Caco-2 (cell line): ENCODE data around the gene GLP1R. TPM values are rescaled to one million over a fixed set of nuclear protein-coding genes. Genes with fewer than 3 reads are reported as not detected.

Experiments
- BruUV-seq: library from RNA; stranded (reverse); fragments of 400-500 nt; replicated peaks from 2 replicates; lab custom pipeline; 2021; lab: Mats Ljungman, UMichigan
- CTCF ChIA-PET: fragments of 300-600 bp; sonication (Branson Sonifier 250); formaldehyde crosslinking; loops from one replicate; lab custom pipeline; 2022; ENCODE audit warnings: antibody characterized with exemption; lab: Charles Lee
- POLR2A ChIA-PET: fragments of 300-600 bp; sonication (Branson Sonifier 250); formaldehyde crosslinking; loops from one replicate; lab custom pipeline; 2022; ENCODE audit warnings: antibody characterized with exemption; lab: Charles Lee
- DNase-seq, 2 experiments: peaks; one replicate each; pipeline versions ENCODE4 v3.0.0 to v3.0.0-alpha.2; 2020 to 2022
- H3K27me3 ChIP-seq: replicated peaks from 2 replicates; pipeline ENCODE4 v1.6.0; 2011; ENCODE audit warnings: low read length; ENCODE audit not compliant: control insufficient read depth, insufficient read depth
- H3K36me3 ChIP-seq: 2 replicates; pipeline ENCODE4 v1.5.1; 2011; ENCODE audit warnings: low read length; ENCODE audit not compliant: control insufficient read depth, insufficient read depth
- H3K4me1 ChIP-seq: fragments of 250-450 bp; sonication (Bioruptor Pico); 2 replicates; pipeline ENCODE4 v1.5.1; 2020; ENCODE audit warnings: mild to moderate bottlenecking
- H3K4me3 ChIP-seq: 2 replicates; pipeline ENCODE4 v1.5.1; 2011; ENCODE audit warnings: low read depth, mild to moderate bottlenecking, control low read depth, low read length
- H3K9me3 ChIP-seq: fragments of 250-450 bp; sonication (Bioruptor Pico); 2 replicates; pipeline ENCODE4 v1.5.1; 2020; ENCODE audit warnings: mild to moderate bottlenecking, moderate library complexity
- H3K27ac Mint-ChIP-seq: one replicate; pipeline ENCODE4 v1.8.0; 2022; ENCODE audit warnings: mixed read lengths; ENCODE audit not compliant: unreplicated experiment
- H3K27me3 Mint-ChIP-seq: one replicate; pipeline ENCODE4 v1.8.0; 2022; ENCODE audit warnings: mixed read lengths; ENCODE audit not compliant: insufficient read depth, unreplicated experiment
- H3K36me3 Mint-ChIP-seq: one replicate; pipeline ENCODE4 v1.8.0; 2022; ENCODE audit warnings: mild to moderate bottlenecking, mixed read lengths; ENCODE audit not compliant: insufficient read depth, unreplicated experiment
- H3K4me1 Mint-ChIP-seq: one replicate; pipeline ENCODE4 v1.8.0; 2022; ENCODE audit warnings: low read depth, mixed read lengths; ENCODE audit not compliant: unreplicated experiment
- H3K4me3 Mint-ChIP-seq: one replicate; pipeline ENCODE4 v1.8.0; 2022; ENCODE audit warnings: mild to moderate bottlenecking, moderate library complexity, mixed read lengths; ENCODE audit not compliant: unreplicated experiment
- H3K9me3 Mint-ChIP-seq: one replicate; pipeline ENCODE4 v1.8.0; 2022; ENCODE audit warnings: mixed read lengths; ENCODE audit not compliant: unreplicated experiment
- intact Hi-C: fragments of 100-400 bp; cut with micrococcal nuclease; formaldehyde crosslinking; loops from one replicate; pipeline ENCODE4 v1.10.0; 2022; ENCODE audit not compliant: unreplicated experiment
- total RNA-seq: library from RNA; stranded (reverse); gene quantifications from 2 replicates; pipeline ENCODE4 v1.2.3, GENCODE V29; 2022
- TF ChIP-seq, protein P1 (sequence below), 2 experiments: fragments of 200-600 bp in 1 of 2; IDR thresholded peaks; 1 replicate in 1 of 2; 2 replicates in 1 of 2; pipeline versions ENCODE4 v1.5.1 to v1.8.0; 2011 to 2022; ENCODE audit warnings: antibody characterized with exemption in 1 of 2, control low read depth in 1 of 2, inconsistent platforms in 1 of 2, low read depth in 1 of 2, low read length in 1 of 2, mild to moderate bottlenecking in 1 of 2, moderate library complexity in 1 of 2; ENCODE audit not compliant: insufficient read depth in 1 of 2, severe bottlenecking in 1 of 2, unreplicated experiment in 1 of 2

GLP1R gene
- total RNA-seq, 1 experiment from 2014 or later = not detected

- H3K4me1 Mint-ChIP-seq = peaks cover 20% of the 10 kb centered on the region
- no peaks in the 10 kb centered on the region for H3K27me3 Mint-ChIP-seq
Measured at GRCh38 chr6:39068391-39068790, 19.8 kb downstream of the GLP1R start.

DNA sequence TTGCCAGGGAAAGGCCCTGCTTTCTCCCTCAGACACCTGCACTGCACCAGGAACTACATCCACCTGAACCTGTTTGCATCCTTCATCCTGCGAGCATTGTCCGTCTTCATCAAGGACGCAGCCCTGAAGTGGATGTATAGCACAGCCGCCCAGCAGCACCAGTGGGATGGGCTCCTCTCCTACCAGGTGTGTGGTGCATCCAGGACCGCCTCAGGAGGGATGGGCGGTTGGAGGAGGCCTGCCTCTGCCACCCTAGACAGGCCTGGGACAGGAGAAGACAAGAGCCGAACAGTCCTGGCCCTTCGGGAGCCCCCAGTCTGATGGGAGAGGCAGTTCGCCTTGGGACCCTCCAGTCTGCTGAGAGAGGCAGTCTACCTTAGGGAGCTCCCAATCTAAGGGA, 24.2 kb downstream of the GLP1R start:
- no peak overlapping the region for H3K4me3 Mint-ChIP-seq
- CTCF ChIA-PET = no interaction called here
- H3K4me1 ChIP-seq = no peaks in the 10 kb centered on the region
- H3K27me3 Mint-ChIP-seq = no peaks in the 10 kb centered on the region
- POLR2A ChIA-PET = no interaction called here
- no peak overlapping the region for H3K4me3 ChIP-seq
- H3K4me1 Mint-ChIP-seq = no peaks in the 10 kb centered on the region
- no peak overlapping the region for H3K27ac Mint-ChIP-seq
- no peaks in the 10 kb centered on the region for H3K27me3 ChIP-seq
- no TSS peak for BruUV-seq
- H3K36me3 ChIP-seq = no peaks in the 10 kb centered on the region
- DNase-seq = no peak
- TF ChIP-seq, protein P1, sequence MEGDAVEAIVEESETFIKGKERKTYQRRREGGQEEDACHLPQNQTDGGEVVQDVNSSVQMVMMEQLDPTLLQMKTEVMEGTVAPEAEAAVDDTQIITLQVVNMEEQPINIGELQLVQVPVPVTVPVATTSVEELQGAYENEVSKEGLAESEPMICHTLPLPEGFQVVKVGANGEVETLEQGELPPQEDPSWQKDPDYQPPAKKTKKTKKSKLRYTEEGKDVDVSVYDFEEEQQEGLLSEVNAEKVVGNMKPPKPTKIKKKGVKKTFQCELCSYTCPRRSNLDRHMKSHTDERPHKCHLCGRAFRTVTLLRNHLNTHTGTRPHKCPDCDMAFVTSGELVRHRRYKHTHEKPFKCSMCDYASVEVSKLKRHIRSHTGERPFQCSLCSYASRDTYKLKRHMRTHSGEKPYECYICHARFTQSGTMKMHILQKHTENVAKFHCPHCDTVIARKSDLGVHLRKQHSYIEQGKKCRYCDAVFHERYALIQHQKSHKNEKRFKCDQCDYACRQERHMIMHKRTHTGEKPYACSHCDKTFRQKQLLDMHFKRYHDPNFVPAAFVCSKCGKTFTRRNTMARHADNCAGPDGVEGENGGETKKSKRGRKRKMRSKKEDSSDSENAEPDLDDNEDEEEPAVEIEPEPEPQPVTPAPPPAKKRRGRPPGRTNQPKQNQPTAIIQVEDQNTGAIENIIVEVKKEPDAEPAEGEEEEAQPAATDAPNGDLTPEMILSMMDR (IDR thresholded peaks at IDR 0.05; ENCODE audit: insufficient read depth in 1 of 2, low read depth in 1 of 2, low read length in 1 of 2, severe bottlenecking in 1 of 2, unreplicated experiment in 1 of 2) = no peak
- no peaks in the 10 kb centered on the region for H3K36me3 Mint-ChIP-seq
- H3K9me3 Mint-ChIP-seq = no peaks in the 10 kb centered on the region
- no peaks in the 10 kb centered on the region for H3K9me3 ChIP-seq
- intact Hi-C loops = no loop called here

More at GRCh38 chr6:39068391-39068790, 19.8 kb downstream of the GLP1R start:
- TF ChIP-seq, protein P1 (IDR thresholded peaks at IDR 0.05; ENCODE audit: insufficient read depth in 1 of 2, low read depth in 1 of 2, low read length in 1 of 2, severe bottlenecking in 1 of 2, unreplicated experiment in 1 of 2) = no peak
- H3K36me3 Mint-ChIP-seq = no peaks in the 10 kb centered on the region
- H3K36me3 ChIP-seq = no peaks in the 10 kb centered on the region
- H3K9me3 Mint-ChIP-seq = no peaks in the 10 kb centered on the region
- H3K27me3 ChIP-seq = no peaks in the 10 kb centered on the region
- BruUV-seq = no TSS peak
- H3K9me3 ChIP-seq = no peaks in the 10 kb centered on the region
- peaks cover 17% of the 10 kb centered on the region for H3K4me1 ChIP-seq
- intact Hi-C loops = no loop called here
- ChIA-PET POLR2A (no interaction called here), CTCF (no interaction called here)
- no peak for DNase-seq
- H3K4me3 Mint-ChIP-seq = no peak overlapping the region
- no peak overlapping the region for H3K4me3 ChIP-seq
- H3K27ac Mint-ChIP-seq = no peak overlapping the region

GRCh38 chr6:39073471-39074355, 25.1 kb downstream of the GLP1R start:
- DNase-seq = no peak
- Histone ChIP-seq H3K36me3 (no peaks in the 10 kb centered on the region), H3K9me3 (no peaks in the 10 kb centered on the region), H3K4me3 (no peak overlapping the region), H3K27me3 (no peaks in the 10 kb centered on the region), H3K4me1 (no peaks in the 10 kb centered on the region)
- ChIA-PET POLR2A (no interaction called here), CTCF (no interaction called here)
- no peak overlapping the region for H3K4me3 Mint-ChIP-seq
- TF ChIP-seq, protein P1 (IDR thresholded peaks at IDR 0.05; ENCODE audit: insufficient read depth in 1 of 2, low read depth in 1 of 2, low read length in 1 of 2, severe bottlenecking in 1 of 2, unreplicated experiment in 1 of 2) = no peak
- no peaks in the 10 kb centered on the region for H3K27me3 Mint-ChIP-seq
- no peaks in the 10 kb centered on the region for H3K9me3 Mint-ChIP-seq
- H3K4me1 Mint-ChIP-seq = no peaks in the 10 kb centered on the region
- H3K36me3 Mint-ChIP-seq = no peaks in the 10 kb centered on the region
- intact Hi-C loops = no loop called here
- no TSS peak for BruUV-seq
- no peak overlapping the region for H3K27ac Mint-ChIP-seq
